ENCODE results near the gene BCORL1.

DNA sequence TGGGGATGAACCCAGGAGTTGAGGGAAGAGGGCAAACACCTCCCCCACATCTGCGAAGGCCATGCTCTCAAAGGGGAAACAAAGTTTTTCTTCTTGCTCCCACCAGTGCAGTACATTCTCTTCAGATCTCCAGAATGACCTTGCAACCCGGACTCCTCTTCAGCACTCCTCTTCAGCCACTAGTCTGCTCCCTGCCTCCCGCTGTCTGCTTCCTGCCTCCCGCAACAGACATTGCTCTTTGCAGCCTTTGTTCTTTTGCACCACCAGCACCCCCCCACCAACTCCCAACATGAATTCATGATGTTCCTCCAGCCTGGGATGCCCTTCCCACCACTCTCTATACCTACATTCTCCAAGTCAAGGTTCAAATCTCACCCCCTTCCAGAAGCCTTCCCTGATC is 44.4 kb upstream of the BCORL1 start:
- TF ChIP-seq CTCF (IDR thresholded peaks at IDR 0.05; ENCODE audit: low read length) (no peak), EZH2 (optimal IDR thresholded peaks at IDR 0.05; ENCODE audit: low read depth, low read length) (no peak), EZH2phosphoT487 (IDR thresholded peaks at IDR 0.05; ENCODE audit: low read length) (no peak)

Data from MM.1S (cell line).